ENCODE results near the gene NUDT16L1.

DNA sequence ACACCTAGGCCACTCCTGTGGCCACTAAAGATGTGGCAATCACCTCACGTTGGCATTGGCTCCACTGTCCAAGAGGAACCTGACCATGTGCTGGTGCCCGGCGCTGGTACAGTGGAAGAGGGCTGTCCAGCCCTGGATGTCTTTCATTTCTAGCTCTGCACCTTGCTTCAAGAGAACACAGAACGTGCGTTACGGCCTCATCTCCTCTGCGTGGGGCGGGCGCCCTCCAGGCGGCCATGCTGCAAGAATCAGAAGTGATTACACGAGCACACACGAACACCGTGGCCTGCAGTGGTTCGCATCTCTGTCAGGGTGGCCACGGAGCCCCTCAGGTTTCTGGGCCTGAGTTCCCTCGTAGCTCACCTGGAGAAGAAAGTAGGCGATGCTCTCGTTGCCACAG lies 33.3 kb downstream of the NUDT16L1 start:
- no peak for TF ChIP-seq SMC3 (IDR thresholded peaks at IDR 0.05; ENCODE audit: low read length)
- TF ChIP-seq FOXM1 (CRISPR knock-in tag; IDR thresholded peaks at IDR 0.05) = no peak
- no peak for TF ChIP-seq MIXL1 (CRISPR knock-in tag; IDR thresholded peaks at IDR 0.05)

All from HepG2 (cell line).